CD14-positive monocyte (primary cell): ENCODE data around the gene RBMXL2. TPM values are rescaled to one million over a fixed set of nuclear protein-coding genes. Genes with fewer than 3 reads are reported as not detected.

Source experiments
- DNase-seq, 3 donors: peaks; one replicate each; pipeline ENCODE4 v3.0.0-alpha.2; 2011 to 2022
- H2AFZ ChIP-seq: 2 replicates; pipeline ENCODE4 v1.6.0; 2012; ENCODE audit warnings: mild to moderate bottlenecking, low read depth, low read length, inconsistent platforms; ENCODE audit not compliant: insufficient read depth, poor library complexity, severe bottlenecking
- H3K27ac ChIP-seq, 2 donors: 1 replicate in 1 of 2; 2 replicates in 1 of 2; pipeline ENCODE4 v1.5.1; 2012 to 2013; ENCODE audit warnings: low read length in 2 of 2, control low read depth in 1 of 2, inconsistent platforms in 1 of 2, low read depth in 1 of 2, mild to moderate bottlenecking in 1 of 2
- H3K27me3 ChIP-seq, 2 donors: one replicate each; pipeline versions ENCODE4 v1.6.0 to v1.6.1; 2011 to 2013; ENCODE audit warnings: low read length in 2 of 2; ENCODE audit not compliant: control insufficient read depth in 2 of 2, insufficient read depth in 2 of 2
- H3K36me3 ChIP-seq, 2 donors: replicated peaks in 1 of 2; 1 replicate in 1 of 2; 2 replicates in 1 of 2; pipeline versions ENCODE4 v1.5.1 to v1.6.1; 2012 to 2013; ENCODE audit warnings: low read length in 2 of 2, control low read depth in 1 of 2, inconsistent platforms in 1 of 2, mild to moderate bottlenecking in 1 of 2; ENCODE audit not compliant: insufficient read depth in 2 of 2, control insufficient read depth in 1 of 2
- H3K4me1 ChIP-seq, 2 donors: 1 replicate in 1 of 2; 2 replicates in 1 of 2; pipeline versions ENCODE4 v1.5.1 to v1.6.1; 2012 to 2013; ENCODE audit warnings: low read length in 2 of 2, control low read depth in 1 of 2, inconsistent platforms in 1 of 2, mild to moderate bottlenecking in 1 of 2, moderate library complexity in 1 of 2; ENCODE audit not compliant: insufficient read depth in 2 of 2, control insufficient read depth in 1 of 2
- H3K4me2 ChIP-seq: replicated peaks from 2 replicates; pipeline ENCODE3; 2012; ENCODE audit warnings: low read length, moderate library complexity, mild to moderate bottlenecking; ENCODE audit not compliant: poor library complexity, severe bottlenecking; ENCODE audit errors: extremely low read depth
- H3K4me3 ChIP-seq, 3 experiments: fragments of 200-600 bp in 1 of 3; sonication (generic) in 1 of 3; replicated peaks in 1 of 3; 1 replicate in 2 of 3; 2 replicates in 1 of 3; pipeline ENCODE4 v1.5.1; 2011 to 2013; ENCODE audit warnings: low read length in 3 of 3, mild to moderate bottlenecking in 3 of 3, control low read depth in 2 of 3, low read depth in 2 of 3, inconsistent platforms in 1 of 3, moderate library complexity in 1 of 3
- H3K79me2 ChIP-seq: 2 replicates; pipeline ENCODE4 v1.6.0; 2012; ENCODE audit warnings: mild to moderate bottlenecking, control low read depth, inconsistent platforms, low read length, moderate library complexity; ENCODE audit not compliant: insufficient read depth
- H3K9ac ChIP-seq: 2 replicates; pipeline ENCODE4 v1.6.0; 2017; ENCODE audit warnings: low read length, mild to moderate bottlenecking; ENCODE audit not compliant: insufficient read depth, poor library complexity, severe bottlenecking
- H3K9me3 ChIP-seq, 2 donors: replicated peaks in 1 of 2; 1 replicate in 1 of 2; 2 replicates in 1 of 2; pipeline versions ENCODE4 v1.5.1 to v1.6.1; 2012 to 2013; ENCODE audit warnings: low read length in 2 of 2, control low read depth in 1 of 2; ENCODE audit not compliant: control insufficient read depth in 1 of 2, insufficient read depth in 1 of 2
- H4K20me1 ChIP-seq: 2 replicates; pipeline ENCODE4 v1.6.0; 2012; ENCODE audit warnings: mild to moderate bottlenecking, low read length, control low read depth, moderate library complexity; ENCODE audit not compliant: insufficient read depth
- H3K27ac Mint-ChIP-seq, 7 donors: one replicate each; pipeline ENCODE4 v1.8.0; 2020; ENCODE audit warnings: mild to moderate bottlenecking in 7 of 7, mixed read lengths in 7 of 7, moderate library complexity in 6 of 7, inconsistent platforms in 2 of 7
- H3K27me3 Mint-ChIP-seq, 3 donors: one replicate each; pipeline ENCODE4 v1.8.0; 2021 to 2022; ENCODE audit warnings: low read depth in 3 of 3, mild to moderate bottlenecking in 3 of 3, mixed read lengths in 3 of 3, moderate library complexity in 3 of 3, inconsistent platforms in 1 of 3
- H3K36me3 Mint-ChIP-seq, 2 donors: one replicate each; pipeline ENCODE4 v1.8.0; 2020; ENCODE audit warnings: mixed read lengths in 2 of 2, inconsistent platforms in 1 of 2, mild to moderate bottlenecking in 1 of 2
- H3K4me1 Mint-ChIP-seq: one replicate; pipeline ENCODE4 v1.8.0; 2020; ENCODE audit warnings: mild to moderate bottlenecking, mixed read lengths
- H3K4me3 Mint-ChIP-seq, 2 donors: one replicate each; pipeline ENCODE4 v1.8.0; 2020; ENCODE audit warnings: mild to moderate bottlenecking in 2 of 2, mixed read lengths in 2 of 2, moderate library complexity in 1 of 2
- H3K9me3 Mint-ChIP-seq, 7 donors: one replicate each; pipeline ENCODE4 v1.8.0; 2020 to 2022; ENCODE audit warnings: mixed read lengths in 7 of 7, mild to moderate bottlenecking in 6 of 7, moderate library complexity in 6 of 7, inconsistent platforms in 2 of 7
- CTCF ChIP-seq: fragments of 200-600 bp; IDR thresholded peaks from one replicate; pipeline ENCODE4 v1.8.0; 2022; ENCODE audit warnings: antibody characterized with exemption, mild to moderate bottlenecking
- WGBS: methylation state at CpG from one replicate; pipeline ENCODE4 v1.1.5; 2013; ENCODE audit warnings: missing lambda C conversion rate; ENCODE audit not compliant: insufficient coverage; 5-methylcytosine and 5-hydroxymethylcytosine counted together
- intact Hi-C, 2 donors: fragments of 100-400 bp; cut with micrococcal nuclease; formaldehyde crosslinking; loops; one replicate each; pipeline versions ENCODE4 v1.15.0 to v1.15.1; 2023
- polyA plus RNA-seq, 3 donors: library from polyadenylated mRNA; depleted of rRNA in 1 of 3; unstranded in 2 of 3; stranded (reverse) in 1 of 3; fragments of 300-500 nt in 2 of 3; fragments of >200 nt in 1 of 3; fragmentation: Illumina TruSeq in 2 of 3; gene quantifications; 1 replicate in 2 of 3; 2 replicates in 1 of 3; pipeline ENCODE4 v1.2.3, GENCODE V29; 2012 to 2021

The RBMXL2 gene
- polyA plus RNA-seq, 3 donors = not detected

GRCh38 chr11:7062534-7062933 lies 26.3 kb upstream of the RBMXL2 start:
- Histone ChIP-seq H3K4me3 (no peak overlapping the region), H3K27me3 (no peaks in the 10 kb centered on the region), H3K36me3 (no peaks in the 10 kb centered on the region), H3K4me1 (no peaks in the 10 kb centered on the region), H3K79me2 (no peaks in the 10 kb centered on the region), H4K20me1 (no peaks in the 10 kb centered on the region), H3K9me3 (no peaks in the 10 kb centered on the region), H2AFZ (no peak overlapping the region), H3K4me2 (no peak overlapping the region), H3K27ac (no peak overlapping the region), H3K9ac (no peak overlapping the region)
- no peaks in the 10 kb centered on the region for H3K4me1 Mint-ChIP-seq
- H3K9me3 Mint-ChIP-seq = peaks cover 0 to 2% (median 0%) of the 10 kb centered on the region in 7 donors
- no CpG with 5 or more reads among the region's 2 CpGs for WGBS
- no peaks in the 10 kb centered on the region for H3K36me3 Mint-ChIP-seq
- no peak overlapping the region for H3K27ac Mint-ChIP-seq
- no peak overlapping the region for H3K4me3 Mint-ChIP-seq
- intact Hi-C loops = no loop called here
- H3K27me3 Mint-ChIP-seq = peaks cover 0 to 3% (median 0%) of the 10 kb centered on the region in 3 donors
- TF ChIP-seq CTCF = no peak
- DNase-seq = no peak

GRCh38 chr11:7072401-7073028 lies 16.3 kb upstream of the RBMXL2 start:
- no peak overlapping the region for H3K4me2 ChIP-seq
- 100% methylated on average over 1 of the region's 4 CpGs for WGBS
- no peaks in the 10 kb centered on the region for H3K36me3 ChIP-seq
- H3K4me1 ChIP-seq = no peaks in the 10 kb centered on the region
- no peaks in the 10 kb centered on the region for H3K27me3 ChIP-seq
- no peaks in the 10 kb centered on the region for H3K79me2 ChIP-seq
- no peak overlapping the region for H3K9ac ChIP-seq
- H3K4me3 ChIP-seq = no peak overlapping the region
- H4K20me1 ChIP-seq = no peaks in the 10 kb centered on the region
- H3K4me3 Mint-ChIP-seq = no peak overlapping the region
- intact Hi-C loops = no loop called here
- no peaks in the 10 kb centered on the region for H3K36me3 Mint-ChIP-seq
- no peaks in the 10 kb centered on the region for H3K27me3 Mint-ChIP-seq
- no peak overlapping the region for H3K27ac ChIP-seq
- H3K9me3 Mint-ChIP-seq = peaks cover 0 to 5% (median 2%) of the 10 kb centered on the region in 7 donors
- TF ChIP-seq CTCF = no peak
- no peak for DNase-seq
- H2AFZ ChIP-seq = no peak overlapping the region
- H3K9me3 ChIP-seq = no peaks in the 10 kb centered on the region
- no peaks in the 10 kb centered on the region for H3K4me1 Mint-ChIP-seq
- H3K27ac Mint-ChIP-seq = no peak overlapping the region
